Mucosa of rectum (tissue), 2 donors: ENCODE measurements around the gene TBR1.

Source experiments
- H3K27ac ChIP-seq, 2 donors: one replicate each; pipeline ENCODE4 v1.7.0; 2013; ENCODE audit warnings: inconsistent platforms in 2 of 2, low read depth in 2 of 2, low read length in 2 of 2
- H3K27me3 ChIP-seq, 2 donors: one replicate each; pipeline ENCODE4 v1.7.0; 2013; ENCODE audit warnings: low read length in 2 of 2; ENCODE audit not compliant: control insufficient read depth in 2 of 2, insufficient read depth in 2 of 2
- H3K36me3 ChIP-seq, 2 donors: one replicate each; pipeline ENCODE4 v1.7.0; 2013; ENCODE audit warnings: low read length in 2 of 2; ENCODE audit not compliant: control insufficient read depth in 2 of 2, insufficient read depth in 2 of 2
- H3K4me1 ChIP-seq, 2 donors: one replicate each; pipeline ENCODE4 v1.7.0; 2013; ENCODE audit warnings: low read length in 2 of 2, mild to moderate bottlenecking in 1 of 2; ENCODE audit not compliant: control insufficient read depth in 2 of 2, insufficient read depth in 2 of 2
- H3K4me3 ChIP-seq, 2 donors: one replicate each; pipeline ENCODE4 v1.7.0; 2013; ENCODE audit warnings: low read length in 2 of 2
- H3K9ac ChIP-seq, 2 donors: one replicate each; pipeline ENCODE4 v1.7.0; 2013; ENCODE audit warnings: low read length in 2 of 2, low read depth in 1 of 2, mild to moderate bottlenecking in 1 of 2
- H3K9me3 ChIP-seq, 2 donors: one replicate each; pipeline ENCODE4 v1.7.0; 2013; ENCODE audit warnings: low read length in 2 of 2; ENCODE audit not compliant: control insufficient read depth in 2 of 2
- donor health status: healthy.
- donor health status: Normal muscosa, but diverticular disease.

TBR1 gene

DNA sequence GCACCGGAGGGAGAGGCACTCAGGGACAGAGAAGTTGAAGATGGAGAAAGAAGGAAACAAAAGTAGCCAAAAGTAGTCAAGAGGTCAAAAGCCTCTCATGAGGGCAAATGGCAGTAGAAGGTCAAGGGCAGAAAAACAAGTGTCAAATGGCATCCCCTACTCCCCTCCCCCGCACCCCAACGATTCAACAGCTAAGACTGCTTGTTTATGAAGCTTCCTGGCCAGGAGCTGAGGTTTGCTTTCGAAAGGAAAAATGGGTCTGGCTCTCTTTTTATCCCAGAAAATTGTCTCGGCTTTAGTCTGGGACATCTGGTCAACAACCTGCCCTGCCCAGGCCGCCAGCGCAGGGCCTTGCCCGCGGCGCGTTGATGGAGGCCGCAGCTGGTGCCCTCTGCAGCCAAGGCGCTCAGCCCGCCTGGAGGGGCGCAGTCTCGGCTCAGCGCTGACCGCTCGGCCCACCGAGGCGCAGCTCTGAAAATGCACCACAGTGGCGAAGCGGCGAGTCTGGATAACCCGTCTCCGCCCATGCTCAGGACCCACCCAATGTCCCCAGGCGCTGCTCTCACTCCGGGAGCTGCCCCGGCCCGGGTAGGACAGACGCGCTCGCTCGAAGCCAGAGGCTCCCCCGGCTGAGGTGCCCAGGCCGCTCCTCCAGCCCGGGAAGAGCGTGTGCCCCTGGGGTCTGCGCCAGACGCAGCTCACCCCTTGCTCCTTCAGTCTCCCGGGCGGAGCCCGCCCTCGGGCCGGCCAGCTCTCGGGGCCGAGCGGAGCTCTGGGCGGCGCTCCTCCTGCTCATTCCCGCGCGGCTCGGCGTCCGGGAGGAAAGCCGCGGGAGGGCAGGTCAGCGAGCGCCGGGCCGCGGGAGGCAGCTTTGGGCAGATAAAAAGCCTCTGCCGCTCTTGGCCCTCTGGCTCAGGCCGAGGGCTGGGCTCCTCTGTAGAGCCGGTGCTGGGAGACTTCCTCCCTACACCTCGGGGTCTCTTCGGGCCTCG, 1.8 kb upstream of the TBR1 start:
- no peak overlapping the region for H3K27ac ChIP-seq
- H3K9me3 ChIP-seq: no peaks in the 10 kb centered on the region
- H3K4me1 ChIP-seq: peaks cover 13 to 18% of the 10 kb centered on the region in 2 donors
- no peak overlapping the region for H3K9ac ChIP-seq
- peaks cover 38 to 56% of the 10 kb centered on the region in 2 donors for H3K27me3 ChIP-seq
- H3K36me3 ChIP-seq: peaks cover 0 to 3% of the 10 kb centered on the region in 2 donors
- H3K4me3 ChIP-seq: peak overlapping the region; percentile 54 to 59

DNA sequence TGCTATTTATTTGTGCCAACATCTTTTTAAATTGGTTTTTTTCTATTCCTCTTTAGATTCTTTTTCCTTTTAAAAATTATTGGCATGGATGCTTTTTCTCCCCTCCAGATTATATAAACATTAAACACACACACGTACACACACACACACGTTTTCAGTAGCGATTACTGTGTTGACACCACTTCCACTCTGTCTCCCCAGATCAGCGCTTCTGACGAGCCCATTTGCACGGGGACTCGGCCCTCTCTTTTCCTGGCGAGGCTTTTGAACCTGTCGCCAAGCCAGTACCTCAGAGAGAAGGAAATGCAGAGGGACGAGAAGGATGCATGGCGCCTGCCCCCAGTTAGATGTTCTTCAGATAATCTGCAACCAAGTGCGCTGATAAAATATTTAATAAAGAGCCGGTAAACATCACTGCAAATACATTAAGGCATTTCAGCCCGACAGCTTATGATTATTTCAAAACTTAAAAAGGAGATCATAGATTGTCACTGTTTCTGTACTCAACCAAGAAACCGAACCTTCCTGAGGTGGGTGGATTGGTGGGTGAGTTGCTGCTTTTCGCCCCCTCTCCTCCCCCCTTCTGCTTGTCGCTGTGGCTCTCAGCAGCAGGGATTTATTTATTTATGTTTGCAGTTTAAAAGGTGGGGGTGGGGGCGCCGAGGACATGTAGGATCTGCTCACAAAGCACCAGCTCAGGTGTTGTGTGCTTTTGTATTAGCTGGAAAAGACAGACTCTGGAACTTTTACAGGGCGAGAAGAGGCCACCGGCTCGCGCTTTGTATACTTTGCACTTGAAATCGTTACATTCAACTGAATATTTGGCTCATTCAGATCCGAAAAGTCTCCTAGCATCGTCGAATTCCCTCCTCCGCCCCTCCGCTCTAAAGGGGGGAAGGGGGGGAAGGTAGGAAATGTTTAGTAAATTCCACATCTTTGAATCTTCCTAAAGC, 787 bp upstream of the TBR1 start:
- Histone ChIP-seq H3K9me3 (no peaks in the 10 kb centered on the region), H3K4me1 (peaks cover 13 to 18% of the 10 kb centered on the region in 2 donors), H3K4me3 (peak overlapping the region; percentile 54 to 59), H3K27ac (no peak overlapping the region), H3K36me3 (peaks cover 0 to 3% of the 10 kb centered on the region in 2 donors), H3K9ac (no peak overlapping the region), H3K27me3 (peaks cover 48 to 64% of the 10 kb centered on the region in 2 donors)

DNA sequence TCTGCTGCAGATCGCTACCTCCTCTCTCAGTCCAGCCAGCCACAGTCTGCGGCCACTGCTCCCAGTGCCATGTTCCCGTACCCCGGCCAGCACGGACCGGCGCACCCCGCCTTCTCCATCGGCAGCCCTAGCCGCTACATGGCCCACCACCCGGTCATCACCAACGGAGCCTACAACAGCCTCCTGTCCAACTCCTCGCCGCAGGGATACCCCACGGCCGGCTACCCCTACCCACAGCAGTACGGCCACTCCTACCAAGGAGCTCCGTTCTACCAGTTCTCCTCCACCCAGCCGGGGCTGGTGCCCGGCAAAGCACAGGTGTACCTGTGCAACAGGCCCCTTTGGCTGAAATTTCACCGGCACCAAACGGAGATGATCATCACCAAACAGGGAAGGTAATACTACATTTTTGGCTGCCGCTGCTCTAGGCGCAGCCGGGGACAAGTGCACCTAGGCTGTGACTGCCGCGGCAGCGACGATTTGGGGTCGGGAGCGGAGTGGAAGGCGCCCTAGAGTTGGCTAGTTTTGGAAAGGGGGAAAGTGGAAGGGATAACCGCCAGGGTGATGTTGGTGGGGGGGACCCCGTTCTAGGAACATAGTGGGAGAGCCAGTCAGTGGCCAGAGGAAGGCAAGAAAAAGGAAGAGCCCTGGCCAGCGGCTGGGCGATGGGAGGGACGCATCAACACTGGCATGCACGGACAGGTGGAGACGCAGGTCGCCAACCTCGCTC, 776 bp downstream of the TBR1 start:
- Histone ChIP-seq H3K4me3 (no peak overlapping the region), H3K27me3 (peaks cover 61 to 80% of the 10 kb centered on the region in 2 donors), H3K4me1 (peaks cover 13 to 18% of the 10 kb centered on the region in 2 donors), H3K9me3 (no peaks in the 10 kb centered on the region), H3K36me3 (no peaks in the 10 kb centered on the region), H3K27ac (no peak overlapping the region), H3K9ac (no peak overlapping the region)

- Histone ChIP-seq H3K9ac (no peak overlapping the region), H3K4me3 (no peak overlapping the region), H3K27me3 (peaks cover 69 to 88% of the 10 kb centered on the region in 2 donors), H3K4me1 (peaks cover 13 to 18% of the 10 kb centered on the region in 2 donors), H3K27ac (no peak overlapping the region), H3K9me3 (no peaks in the 10 kb centered on the region), H3K36me3 (no peaks in the 10 kb centered on the region)
Observed at GRCh38 chr2:161417438-161418274, 1.6 kb downstream of the TBR1 start.

- H3K27ac ChIP-seq: no peak overlapping the region
- no peaks in the 10 kb centered on the region for H3K36me3 ChIP-seq
- H3K9ac ChIP-seq: no peak overlapping the region
- peaks cover 13 to 19% of the 10 kb centered on the region in 2 donors for H3K4me1 ChIP-seq
- no peaks in the 10 kb centered on the region for H3K9me3 ChIP-seq
- no peak overlapping the region for H3K4me3 ChIP-seq
- peaks cover 73 to 92% of the 10 kb centered on the region in 2 donors for H3K27me3 ChIP-seq
Observed at GRCh38 chr2:161418275-161418714, 2.2 kb downstream of the TBR1 start.

DNA sequence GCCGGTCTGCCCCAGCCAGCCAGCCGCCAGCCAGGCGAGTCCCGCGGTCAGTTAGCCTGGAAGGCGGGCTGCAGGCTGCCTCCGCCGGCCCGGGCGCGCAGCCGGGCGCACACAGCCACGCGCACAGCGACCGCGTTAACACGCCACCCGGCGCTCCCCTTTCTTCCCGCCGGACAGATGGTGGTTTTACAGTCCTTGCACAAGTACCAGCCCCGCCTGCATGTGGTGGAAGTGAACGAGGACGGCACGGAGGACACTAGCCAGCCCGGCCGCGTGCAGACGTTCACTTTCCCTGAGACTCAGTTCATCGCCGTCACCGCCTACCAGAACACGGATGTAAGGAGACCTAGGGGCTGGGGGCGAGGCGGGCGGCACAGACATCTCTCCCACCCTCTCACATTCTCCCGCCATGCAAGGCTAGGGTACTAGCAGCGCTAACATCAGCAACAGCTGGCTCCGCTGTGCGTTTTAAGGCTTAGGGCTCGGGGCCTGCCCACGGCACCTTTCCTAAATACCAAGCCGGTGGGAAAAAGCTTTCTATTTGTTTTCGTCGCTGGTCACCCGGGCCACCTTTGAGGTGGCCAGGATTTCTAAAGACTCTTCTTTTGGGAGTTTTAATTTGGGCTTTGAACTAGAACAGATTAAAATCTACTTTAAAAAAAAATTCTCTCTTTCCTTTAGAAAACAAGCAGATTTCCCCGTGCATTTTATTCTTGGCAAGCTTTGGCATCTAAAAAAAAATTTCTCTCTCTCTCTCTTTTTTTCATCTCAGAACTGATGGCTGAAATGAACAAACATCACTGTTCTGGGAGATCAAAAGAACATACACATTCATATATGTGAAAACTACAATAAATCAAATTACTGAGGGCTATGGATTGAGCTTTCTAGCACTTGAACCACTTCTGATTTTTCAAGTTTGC, 2.9 kb downstream of the TBR1 start:
- Histone ChIP-seq H3K27me3 (peaks cover 77 to 97% of the 10 kb centered on the region in 2 donors), H3K9ac (no peak overlapping the region), H3K4me3 (no peak overlapping the region), H3K27ac (no peak overlapping the region), H3K4me1 (peaks cover 13 to 24% of the 10 kb centered on the region in 2 donors), H3K36me3 (no peaks in the 10 kb centered on the region), H3K9me3 (no peaks in the 10 kb centered on the region)

DNA sequence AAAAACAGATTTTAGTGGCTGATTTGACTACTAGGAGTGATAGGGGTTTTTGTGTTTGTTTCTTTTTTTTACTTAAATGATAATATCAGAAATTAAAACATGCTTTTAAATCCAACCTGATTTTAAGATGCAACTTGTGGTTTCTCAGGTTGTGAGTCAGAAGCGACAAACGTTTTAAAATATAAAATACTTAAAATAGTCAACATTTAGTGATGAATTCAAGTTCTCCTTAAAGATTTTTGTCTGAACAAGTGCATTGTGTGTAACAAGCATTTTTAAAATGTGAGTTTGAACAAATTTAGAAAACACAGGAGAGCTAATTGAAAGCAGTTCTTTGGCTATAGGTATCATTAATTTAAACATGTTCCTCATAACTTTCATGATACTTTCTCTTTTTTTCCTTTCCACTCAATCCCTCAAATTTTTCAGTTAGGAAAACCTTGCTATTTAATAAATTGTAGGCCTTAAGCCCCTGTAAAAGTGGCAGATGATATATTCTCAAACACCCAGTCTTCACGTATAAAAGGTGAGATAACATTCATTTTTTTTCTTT, 3.6 kb downstream of the TBR1 start:
- Histone ChIP-seq H3K36me3 (no peaks in the 10 kb centered on the region), H3K9ac (no peak overlapping the region), H3K4me1 (peaks cover 9 to 24% of the 10 kb centered on the region in 2 donors), H3K27ac (no peak overlapping the region), H3K4me3 (no peak overlapping the region), H3K9me3 (no peaks in the 10 kb centered on the region), H3K27me3 (peaks cover 83 to 99% of the 10 kb centered on the region in 2 donors)

- no peak overlapping the region for H3K9ac ChIP-seq
- H3K27me3 ChIP-seq: peaks cover 86 to 99% of the 10 kb centered on the region in 2 donors
- H3K4me3 ChIP-seq: no peak overlapping the region
- no peaks in the 10 kb centered on the region for H3K9me3 ChIP-seq
- no peaks in the 10 kb centered on the region for H3K36me3 ChIP-seq
- peaks cover 7 to 22% of the 10 kb centered on the region in 2 donors for H3K4me1 ChIP-seq
- H3K27ac ChIP-seq: no peak overlapping the region
Observed at GRCh38 chr2:161420406-161421074, 4.4 kb downstream of the TBR1 start.
